GM19351 (cell line): Measurements from ENCODE around the gene JPH4.

ENCODE experiments used
- ATAC-seq: cut with Tn5 transposase; IDR thresholded peaks from one replicate; pipeline ENCODE4 v1.9.1; 2021; ENCODE audit warnings: mild to moderate bottlenecking, moderate library complexity; ENCODE audit not compliant: unreplicated experiment

JPH4 gene

GRCh38 chr14:23531391-23531790, 47.2 kb downstream of the JPH4 start:
- no peak for ATAC-seq

DNA sequence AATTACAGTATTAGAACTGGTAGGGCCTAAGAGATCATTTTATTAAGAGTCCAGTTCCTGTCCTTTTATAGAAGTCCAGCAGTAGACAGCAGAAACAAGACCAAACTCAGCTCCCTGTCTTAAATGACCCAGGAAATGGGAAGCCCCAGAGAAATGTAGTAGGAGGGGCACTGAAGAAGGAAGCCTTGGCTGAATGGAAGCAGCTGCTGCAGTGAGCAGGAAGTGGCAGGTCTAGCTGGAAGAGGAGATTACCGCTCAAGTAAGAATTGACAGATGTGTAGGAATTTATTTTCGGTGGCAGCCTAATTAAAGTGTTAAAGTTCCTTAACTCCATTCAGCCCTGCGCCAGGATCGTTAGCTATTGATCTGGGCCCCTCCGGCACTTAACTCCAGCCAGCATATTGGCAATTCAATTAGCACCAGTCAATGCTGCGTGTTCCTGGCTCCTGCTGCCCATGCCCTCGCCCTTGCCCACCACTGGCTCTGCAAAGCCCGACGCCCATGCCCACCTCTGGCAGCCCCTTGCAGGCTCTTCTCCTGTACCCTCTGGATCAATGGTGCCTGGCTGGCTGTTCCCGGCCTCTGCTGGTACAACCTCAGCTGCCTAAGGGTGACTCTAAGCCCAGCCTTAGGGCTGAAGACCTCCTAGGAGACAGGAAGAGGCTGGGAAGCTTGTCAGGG, 48.1 kb downstream of the JPH4 start:
- no peak for ATAC-seq

DNA sequence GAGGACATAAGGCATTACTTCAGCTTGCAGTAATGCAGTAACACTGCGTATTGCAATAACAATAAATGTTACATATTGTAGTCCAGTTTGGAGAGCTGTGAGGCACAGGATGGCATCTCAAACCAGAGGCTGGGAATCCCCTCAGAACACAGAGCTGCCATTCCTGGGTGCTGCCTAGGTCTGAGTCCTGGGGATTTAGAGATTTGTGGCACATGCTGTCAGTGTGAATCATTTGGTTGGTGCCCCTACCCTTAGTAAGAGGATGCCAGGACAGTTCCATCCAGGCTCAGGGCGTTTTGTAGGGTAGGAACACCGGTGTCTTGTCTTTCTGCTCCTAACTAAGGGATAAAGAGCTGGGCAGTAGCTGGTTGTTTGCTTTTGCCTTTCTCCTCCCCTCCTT, 49.6 kb downstream of the JPH4 start:
- ATAC-seq: no peak

GRCh38 chr14:23528555-23528954, 50.0 kb downstream of the JPH4 start:
- no peak for ATAC-seq

DNA sequence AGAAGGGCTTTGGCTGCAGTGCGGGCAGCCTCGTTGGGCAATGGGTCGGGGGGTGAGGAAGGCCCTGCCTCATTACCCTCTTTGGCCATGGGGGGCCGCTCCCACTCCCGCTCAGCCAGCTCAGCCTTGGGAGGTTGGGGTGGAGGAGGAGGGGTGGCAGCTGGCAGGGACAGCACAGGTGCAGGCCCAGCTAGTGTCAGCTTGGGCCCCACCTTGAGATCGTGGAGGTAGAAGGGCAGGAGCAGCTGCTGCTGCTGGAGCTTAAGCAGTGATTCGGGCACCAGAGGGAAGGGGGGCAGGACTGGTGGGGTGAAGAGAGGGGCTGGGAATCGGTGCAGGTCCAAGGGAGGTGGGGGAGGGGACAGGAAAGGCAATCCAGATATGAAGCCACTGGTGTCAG, 53.0 kb downstream of the JPH4 start:
- no peak for ATAC-seq

DNA sequence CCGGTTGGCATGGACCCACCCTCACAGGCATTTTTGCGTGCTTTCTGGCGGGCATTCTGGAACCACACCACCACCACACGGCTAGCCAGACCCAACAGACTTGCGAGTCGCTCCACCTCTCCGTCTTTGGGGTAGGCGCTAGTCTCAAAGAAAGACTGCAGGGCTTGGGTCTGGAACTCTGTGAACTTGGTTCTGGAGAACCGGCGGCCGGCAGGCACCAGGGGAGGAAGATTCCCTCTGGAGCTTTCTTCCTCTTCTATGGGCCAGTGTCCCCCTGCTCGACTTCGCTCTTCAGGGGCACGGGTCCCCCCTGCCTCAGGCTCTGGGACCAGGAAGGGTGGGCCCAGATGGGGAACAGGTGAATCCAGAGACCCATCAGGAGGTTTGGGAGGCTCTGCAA, 53.6 kb downstream of the JPH4 start:
- ATAC-seq: no peak

GRCh38 chr14:23523229-23524016, 55.2 kb downstream of the JPH4 start:
- ATAC-seq: no peak

DNA sequence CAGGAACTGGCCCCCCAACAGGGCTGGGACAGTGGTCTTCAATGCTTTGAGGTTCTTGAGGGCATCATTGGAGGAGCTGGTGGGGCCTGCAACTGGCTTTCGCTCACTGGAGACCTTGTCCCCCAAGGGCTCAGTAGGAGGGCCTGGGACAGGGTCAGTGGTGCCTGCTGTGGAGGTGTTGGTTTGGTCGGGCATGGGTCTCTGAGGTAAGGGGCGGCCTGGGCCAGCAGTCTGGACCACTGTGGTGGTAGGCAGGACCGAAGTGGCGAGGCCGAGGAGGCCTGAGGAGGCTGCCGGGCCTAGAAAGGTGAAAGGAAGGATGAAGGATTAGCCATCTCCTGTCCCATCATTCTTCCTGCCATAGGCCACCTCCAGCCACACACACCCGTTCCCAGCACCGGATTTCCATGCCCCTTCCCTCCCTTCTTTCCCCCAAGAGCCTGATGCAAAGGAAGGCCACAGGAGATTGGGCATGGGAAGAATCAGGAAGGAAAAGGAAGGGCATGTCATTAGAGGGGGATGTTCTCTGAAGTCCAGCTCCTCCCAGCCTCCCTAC, 55.9 kb downstream of the JPH4 start:
- no peak for ATAC-seq

GRCh38 chr14:23521785-23522640, 56.6 kb downstream of the JPH4 start:
- no peak for ATAC-seq

DNA sequence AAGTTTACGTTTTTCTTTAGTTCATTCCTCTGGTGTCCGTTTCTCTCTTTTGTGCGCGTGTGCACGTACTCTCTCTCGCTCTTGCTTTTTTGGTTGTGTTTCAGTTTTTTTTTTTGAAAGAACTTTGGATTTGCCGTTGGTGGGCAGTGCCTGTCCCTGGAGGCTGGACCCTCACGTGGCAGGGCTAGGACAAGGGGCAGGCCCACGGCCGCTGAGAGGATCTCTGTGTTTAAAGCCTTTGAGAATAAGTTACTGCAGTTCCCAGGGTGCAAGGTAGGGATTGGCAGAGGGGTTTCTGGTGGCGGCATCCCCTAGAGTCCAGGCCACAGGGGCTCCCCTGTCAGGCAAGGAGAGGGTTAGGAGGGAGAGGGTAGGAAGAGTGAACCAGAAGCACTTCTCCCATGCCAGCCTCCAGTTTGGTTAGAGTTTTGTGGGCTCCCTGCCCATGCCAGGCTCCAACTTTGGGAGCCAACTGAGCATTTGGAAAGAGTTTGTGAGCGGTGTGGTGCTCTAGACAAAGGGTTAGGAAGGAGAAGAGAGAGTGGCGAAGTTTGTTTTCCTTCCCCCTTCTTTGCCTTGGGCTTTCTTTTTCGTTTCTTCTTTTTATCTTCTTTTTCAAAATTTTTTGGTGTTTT, 57.6 kb downstream of the JPH4 start:
- no peak for ATAC-seq

DNA sequence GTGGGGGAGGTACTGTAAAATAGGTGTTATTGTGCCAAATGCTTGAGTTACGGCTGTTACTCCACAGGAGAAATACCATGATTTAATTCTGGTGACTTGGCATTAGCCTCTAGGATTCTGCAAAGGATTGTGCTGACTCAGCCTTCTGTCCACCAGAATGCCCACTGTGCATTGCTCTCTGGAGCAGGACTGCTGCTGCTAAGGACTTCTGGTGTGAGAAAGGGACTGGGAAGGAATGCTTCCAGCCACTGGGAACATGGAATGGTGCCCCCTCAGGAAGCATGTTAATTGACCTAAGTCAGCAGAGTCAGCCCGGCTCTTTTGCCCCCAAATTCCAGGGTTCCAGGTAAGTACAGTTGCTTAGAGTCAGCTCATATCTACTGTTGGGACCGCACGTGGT, 59.9 kb downstream of the JPH4 start:
- ATAC-seq: no peak
